ENCODE results near the gene CBX1.

The CBX1 gene

GRCh38 chr17:48031966-48032365 is 69.3 kb downstream of the CBX1 start:
- in situ Hi-C loops (cut with MboI; ENCODE audit: low sequenced_read_pairs) = no loop called here

- in situ Hi-C loops (cut with MboI; ENCODE audit: low sequenced_read_pairs) = no loop called here
Measured at GRCh38 chr17:48030531-48030930, 70.7 kb downstream of the CBX1 start.

- in situ Hi-C loops (cut with MboI; ENCODE audit: low sequenced_read_pairs) = loop anchor here (5.0 kb wide), 1 partner anchor 109 kb away; no protein-coding TSS in a partner anchor
Measured at GRCh38 chr17:48028736-48029135, 72.5 kb downstream of the CBX1 start.

DNA sequence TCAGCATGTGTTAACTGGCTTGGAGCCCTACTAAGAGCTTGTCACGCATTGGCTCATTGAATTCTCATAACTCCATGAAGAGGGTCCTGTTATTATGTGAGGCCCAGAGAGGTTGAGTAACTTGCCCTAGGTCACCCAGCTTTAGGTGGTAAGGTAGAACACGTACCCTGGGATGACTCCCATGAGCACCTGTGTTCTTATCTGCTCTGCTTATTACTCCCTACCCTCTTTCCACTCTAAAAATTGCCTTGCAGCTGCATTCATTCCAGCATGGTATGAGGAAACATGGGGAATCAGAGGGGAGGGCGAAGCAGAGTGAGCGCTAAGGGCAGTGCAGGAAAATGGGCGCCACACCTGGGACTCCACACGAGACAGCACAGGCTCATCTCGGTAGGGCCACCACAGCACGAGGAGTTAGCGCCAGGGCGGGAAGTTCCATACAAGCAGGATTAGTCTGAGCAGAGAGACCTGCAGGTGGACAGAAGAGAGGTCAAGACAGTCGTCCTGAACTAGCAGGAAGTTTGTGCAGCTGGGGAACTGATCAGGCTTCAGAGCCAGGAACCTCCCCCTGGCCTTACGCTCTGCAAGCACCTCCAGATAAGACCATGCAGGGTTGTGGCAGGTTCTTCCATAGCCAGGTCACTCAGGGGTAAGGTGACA is 73.8 kb downstream of the CBX1 start:
- in situ Hi-C loops (cut with MboI; ENCODE audit: low sequenced_read_pairs) = loop anchor here (5.0 kb wide), 1 partner anchor 110 kb away; no protein-coding TSS in a partner anchor

- in situ Hi-C loops (cut with MboI; ENCODE audit: low sequenced_read_pairs) = loop anchor here (5.0 kb wide), 1 partner anchor 111 kb away; no protein-coding TSS in a partner anchor
Measured at GRCh38 chr17:48026502-48027321, 74.6 kb downstream of the CBX1 start.

- in situ Hi-C loops (cut with MboI; ENCODE audit: low sequenced_read_pairs) = loop anchor here (5.0 kb wide), 1 partner anchor 111 kb away; no protein-coding TSS in a partner anchor
Measured at GRCh38 chr17:48025904-48026501, 75.3 kb downstream of the CBX1 start.

- in situ Hi-C loops (cut with MboI; ENCODE audit: low sequenced_read_pairs) = loop anchor here (5.0 kb wide), 1 partner anchor 112 kb away; no protein-coding TSS in a partner anchor
Measured at GRCh38 chr17:48025040-48025903, 76.0 kb downstream of the CBX1 start.

GRCh38 chr17:48024149-48025039 is 76.9 kb downstream of the CBX1 start:
- in situ Hi-C loops (cut with MboI; ENCODE audit: low sequenced_read_pairs) = loop anchor here (5.0 kb wide), 1 partner anchor 113 kb away; no protein-coding TSS in a partner anchor

- in situ Hi-C loops (cut with MboI; ENCODE audit: low sequenced_read_pairs) = no loop called here
Measured at GRCh38 chr17:48023400-48024148, 77.7 kb downstream of the CBX1 start.

DNA sequence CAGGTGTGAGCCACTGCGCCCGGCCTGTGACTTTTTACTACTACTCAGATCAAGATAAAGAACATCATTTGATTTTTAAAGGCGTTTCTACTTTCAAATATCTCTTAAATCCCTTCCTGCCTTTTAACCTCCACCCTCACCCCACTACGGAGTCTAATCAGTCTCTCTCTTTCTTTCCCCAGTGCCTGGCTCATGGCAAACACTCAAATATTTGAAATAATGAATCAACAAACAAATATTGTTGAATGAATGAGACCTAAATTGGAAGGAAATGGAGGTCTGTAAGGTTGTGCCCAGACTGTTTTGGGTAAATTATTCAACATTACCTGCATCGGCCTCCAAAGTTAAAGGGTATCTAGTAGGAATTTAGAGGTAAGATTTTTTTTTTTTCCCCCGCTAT is 78.4 kb downstream of the CBX1 start:
- in situ Hi-C loops (cut with MboI; ENCODE audit: low sequenced_read_pairs) = no loop called here

- in situ Hi-C loops (cut with MboI; ENCODE audit: low sequenced_read_pairs) = no loop called here
Measured at GRCh38 chr17:48021934-48022333, 79.3 kb downstream of the CBX1 start.

Data from HL-60/S4 (cell line).